ENCODE results near the gene PLEKHG2. TPM values are rescaled to one million over a fixed set of nuclear protein-coding genes. Genes with fewer than 3 reads are reported as not detected.

The PLEKHG2 gene
- total and polyA plus RNA-seq, 9 of the 15 experiments (the other 6 are each of a cell fraction or from before 2014, with no cell fraction given), result 0.98 to 45.7 (median 9.8) TPM

DNA sequence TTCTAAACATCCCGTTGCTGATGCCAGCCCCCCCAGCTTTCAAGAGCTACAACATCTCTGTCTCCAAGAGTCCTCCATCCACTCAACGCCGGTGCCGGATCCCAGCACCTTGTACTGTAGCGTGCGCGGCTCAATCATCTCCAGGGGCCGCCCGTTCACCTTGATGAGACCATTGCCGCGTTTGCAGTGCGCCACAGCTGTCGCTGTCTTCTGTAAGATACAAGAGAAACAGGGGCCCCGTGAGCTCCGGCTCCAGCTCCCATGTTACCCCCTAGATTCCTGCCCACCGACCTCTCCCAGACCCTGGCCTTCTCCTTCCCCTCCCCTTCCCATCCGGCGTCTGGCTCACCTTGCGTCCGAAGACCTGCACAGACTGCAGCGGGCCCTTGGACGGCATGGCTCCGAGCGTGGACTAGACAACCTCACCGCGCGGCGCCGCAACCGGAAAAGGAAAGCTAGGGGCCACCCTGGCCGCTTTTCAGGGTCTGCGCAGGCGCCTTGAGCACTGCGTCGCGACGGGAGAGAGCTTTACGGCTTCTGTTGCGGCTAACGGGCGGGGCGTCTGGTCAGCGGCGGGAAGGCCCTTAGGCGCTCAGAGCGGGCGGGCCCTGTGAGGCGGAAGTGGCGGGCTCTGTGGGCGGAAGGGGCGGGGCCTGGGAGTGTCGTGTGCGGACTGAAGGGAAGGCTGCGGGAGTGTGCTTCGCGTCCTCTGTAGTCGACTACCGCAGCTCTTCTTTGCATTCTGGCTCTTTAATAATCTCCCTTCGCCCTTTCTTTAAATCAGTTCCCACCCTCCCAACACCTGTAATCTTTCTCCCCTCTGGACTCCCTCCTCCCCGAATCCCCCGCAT lies 23.3 kb downstream of the PLEKHG2 start, which contains the start of gene RPS16 (continued):
- no peak for TF ChIP-seq HNRNPH1 (optimal IDR thresholded peaks at IDR 0.05; ENCODE audit: low read depth, low read length)
- TF ChIP-seq, protein P1, sequence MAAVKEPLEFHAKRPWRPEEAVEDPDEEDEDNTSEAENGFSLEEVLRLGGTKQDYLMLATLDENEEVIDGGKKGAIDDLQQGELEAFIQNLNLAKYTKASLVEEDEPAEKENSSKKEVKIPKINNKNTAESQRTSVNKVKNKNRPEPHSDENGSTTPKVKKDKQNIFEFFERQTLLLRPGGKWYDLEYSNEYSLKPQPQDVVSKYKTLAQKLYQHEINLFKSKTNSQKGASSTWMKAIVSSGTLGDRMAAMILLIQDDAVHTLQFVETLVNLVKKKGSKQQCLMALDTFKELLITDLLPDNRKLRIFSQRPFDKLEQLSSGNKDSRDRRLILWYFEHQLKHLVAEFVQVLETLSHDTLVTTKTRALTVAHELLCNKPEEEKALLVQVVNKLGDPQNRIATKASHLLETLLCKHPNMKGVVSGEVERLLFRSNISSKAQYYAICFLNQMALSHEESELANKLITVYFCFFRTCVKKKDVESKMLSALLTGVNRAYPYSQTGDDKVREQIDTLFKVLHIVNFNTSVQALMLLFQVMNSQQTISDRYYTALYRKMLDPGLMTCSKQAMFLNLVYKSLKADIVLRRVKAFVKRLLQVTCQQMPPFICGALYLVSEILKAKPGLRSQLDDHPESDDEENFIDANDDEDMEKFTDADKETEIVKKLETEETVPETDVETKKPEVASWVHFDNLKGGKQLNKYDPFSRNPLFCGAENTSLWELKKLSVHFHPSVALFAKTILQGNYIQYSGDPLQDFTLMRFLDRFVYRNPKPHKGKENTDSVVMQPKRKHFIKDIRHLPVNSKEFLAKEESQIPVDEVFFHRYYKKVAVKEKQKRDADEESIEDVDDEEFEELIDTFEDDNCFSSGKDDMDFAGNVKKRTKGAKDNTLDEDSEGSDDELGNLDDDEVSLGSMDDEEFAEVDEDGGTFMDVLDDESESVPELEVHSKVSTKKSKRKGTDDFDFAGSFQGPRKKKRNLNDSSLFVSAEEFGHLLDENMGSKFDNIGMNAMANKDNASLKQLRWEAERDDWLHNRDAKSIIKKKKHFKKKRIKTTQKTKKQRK (IDR thresholded peaks at IDR 0.05; ENCODE audit: borderline replicate concordance, low read depth, low read length), result no peak
- TF ChIP-seq IFI16 (CRISPR knock-in tag; IDR thresholded peaks at IDR 0.05), result no peak
- TF ChIP-seq SMARCA4 (IDR thresholded peaks at IDR 0.05), result no peak
- no peak for TF ChIP-seq MYNN (IDR thresholded peaks at IDR 0.05)
- TF ChIP-seq MYNN (CRISPR knock-in tag; IDR thresholded peaks at IDR 0.05), result no peak
- TF ChIP-seq ZFP36 (IDR thresholded peaks at IDR 0.05; ENCODE audit: low read depth, low read length, partially characterized antibody), result no peak
- no peak for TF ChIP-seq NFIX (CRISPR knock-in tag; IDR thresholded peaks at IDR 0.05; ENCODE audit: low read depth)
- peak in 1 of 2 experiments; percentile 78; a peak in 1 of 4 replicates for TF ChIP-seq TBL1XR1 (IDR thresholded peaks at IDR 0.05; ENCODE audit: low read length in 2 of 2)
- TF ChIP-seq SP2 (IDR thresholded peaks at IDR 0.05; ENCODE audit: extremely low read depth, low read depth, low read length, poor library complexity, severe bottlenecking), result no peak
- TF ChIP-seq, protein P2, sequence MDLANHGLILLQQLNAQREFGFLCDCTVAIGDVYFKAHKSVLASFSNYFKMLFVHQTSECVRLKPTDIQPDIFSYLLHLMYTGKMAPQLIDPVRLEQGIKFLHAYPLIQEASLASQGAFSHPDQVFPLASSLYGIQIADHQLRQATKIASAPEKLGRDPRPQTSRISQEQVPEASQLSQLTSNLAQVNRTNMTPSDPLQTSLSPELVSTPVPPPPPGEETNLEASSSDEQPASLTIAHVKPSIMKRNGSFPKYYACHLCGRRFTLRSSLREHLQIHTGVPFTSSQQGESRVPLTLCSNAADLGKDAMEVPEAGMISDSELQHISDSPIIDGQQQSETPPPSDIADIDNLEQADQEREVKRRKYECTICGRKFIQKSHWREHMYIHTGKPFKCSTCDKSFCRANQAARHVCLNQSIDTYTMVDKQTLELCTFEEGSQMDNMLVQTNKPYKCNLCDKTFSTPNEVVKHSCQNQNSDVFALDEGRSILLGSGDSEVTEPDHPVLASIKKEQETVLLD (IDR thresholded peaks at IDR 0.05), result peak; percentile 80
- no peak; the same call in 1 of the 2 replicates for TF ChIP-seq TCF7 (IDR thresholded peaks at IDR 0.05; ENCODE audit: borderline replicate concordance)
- TF ChIP-seq PCBP2 (IDR thresholded peaks at IDR 0.05; ENCODE audit: low read depth, low read length, poor library complexity, severe bottlenecking), result no peak
- TF ChIP-seq, protein P3, sequence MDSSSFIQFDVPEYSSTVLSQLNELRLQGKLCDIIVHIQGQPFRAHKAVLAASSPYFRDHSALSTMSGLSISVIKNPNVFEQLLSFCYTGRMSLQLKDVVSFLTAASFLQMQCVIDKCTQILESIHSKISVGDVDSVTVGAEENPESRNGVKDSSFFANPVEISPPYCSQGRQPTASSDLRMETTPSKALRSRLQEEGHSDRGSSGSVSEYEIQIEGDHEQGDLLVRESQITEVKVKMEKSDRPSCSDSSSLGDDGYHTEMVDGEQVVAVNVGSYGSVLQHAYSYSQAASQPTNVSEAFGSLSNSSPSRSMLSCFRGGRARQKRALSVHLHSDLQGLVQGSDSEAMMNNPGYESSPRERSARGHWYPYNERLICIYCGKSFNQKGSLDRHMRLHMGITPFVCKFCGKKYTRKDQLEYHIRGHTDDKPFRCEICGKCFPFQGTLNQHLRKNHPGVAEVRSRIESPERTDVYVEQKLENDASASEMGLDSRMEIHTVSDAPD (CRISPR knock-in tag; IDR thresholded peaks at IDR 0.05), result no peak
